IMR-90 (cell line): ENCODE data around the gene NMNAT3. TPM values are rescaled to one million over a fixed set of nuclear protein-coding genes. Genes with fewer than 3 reads are reported as not detected.

Experiments used
- ATAC-seq: fragments of 200-7000 bp; cut with Tn5 transposase; 2 replicates; pipeline ENCODE4 v1.9.1; 2020; ENCODE audit warnings: low read depth, mild to moderate bottlenecking, moderate library complexity
- BruUV-seq: library from RNA; stranded (reverse); fragments of 400-500 nt; replicated peaks from 2 replicates; lab custom pipeline; 2021; lab: Mats Ljungman, UMichigan
- CTCF ChIA-PET: fragments of 300-600 bp; formaldehyde crosslinking; extraction: SDS; loops from one replicate; lab custom pipeline; 2021; ENCODE audit warnings: antibody characterized with exemption; lab: Yijun Ruan, JAX
- POLR2A ChIA-PET: fragments of 300-600 bp; sonication (Branson Sonifier 250); formaldehyde crosslinking; loops from one replicate; lab custom pipeline; 2022; ENCODE audit warnings: antibody characterized with exemption; ENCODE audit not compliant: unreplicated experiment; lab: Charles Lee
- DNase-seq: peaks from one replicate; pipeline ENCODE4 v3.0.0; 2013
- H2AFZ ChIP-seq: replicated peaks from 2 replicates; pipeline ENCODE3; 2013; ENCODE audit warnings: low read length, mild to moderate bottlenecking; ENCODE audit not compliant: poor library complexity
- H2AK5ac ChIP-seq: 2 replicates; pipeline ENCODE4 v1.6.1; 2013; ENCODE audit warnings: low read depth, low read length, inconsistent platforms
- H2AK9ac ChIP-seq: replicated peaks from 2 replicates; pipeline ENCODE3; 2013; ENCODE audit warnings: mild to moderate bottlenecking, low read depth, low read length, moderate library complexity; ENCODE audit not compliant: poor library complexity
- H2BK120ac ChIP-seq: 2 replicates; pipeline ENCODE4 v1.6.1; 2013; ENCODE audit warnings: low read depth, low read length, inconsistent platforms
- H2BK15ac ChIP-seq: 3 replicates; pipeline ENCODE4 v1.6.1; 2013; ENCODE audit warnings: low read depth, low read length, inconsistent platforms
- H2BK20ac ChIP-seq: 2 replicates; pipeline ENCODE4 v1.6.1; 2013; ENCODE audit warnings: low read depth, mild to moderate bottlenecking, inconsistent platforms, low read length, moderate library complexity
- H2BK5ac ChIP-seq: 2 replicates; pipeline ENCODE4 v1.6.1; 2013; ENCODE audit warnings: mild to moderate bottlenecking, low read depth, low read length, inconsistent platforms; ENCODE audit not compliant: poor library complexity, severe bottlenecking
- H3K14ac ChIP-seq: replicated peaks from 2 replicates; pipeline ENCODE4 v1.6.1; 2013; ENCODE audit warnings: low read depth, low read length, inconsistent platforms
- H3K18ac ChIP-seq: 2 replicates; pipeline ENCODE4 v1.6.1; 2013; ENCODE audit warnings: low read depth, low read length, control low read depth
- H3K23ac ChIP-seq: 2 replicates; pipeline ENCODE4 v1.6.1; 2013; ENCODE audit warnings: low read depth, low read length, inconsistent platforms
- H3K27ac ChIP-seq: 2 replicates; pipeline ENCODE4 v1.5.1; 2013; ENCODE audit warnings: mild to moderate bottlenecking, control low read depth, low read length; ENCODE audit not compliant: insufficient read depth
- H3K27me3 ChIP-seq: 2 replicates; pipeline ENCODE4 v1.6.1; 2013; ENCODE audit warnings: low read length; ENCODE audit not compliant: control insufficient read depth, insufficient read depth
- H3K36me3 ChIP-seq: 2 replicates; pipeline ENCODE4 v1.6.1; 2013; ENCODE audit warnings: low read length, mixed read lengths; ENCODE audit not compliant: control insufficient read depth, insufficient read depth
- H3K4ac ChIP-seq: 2 replicates; pipeline ENCODE4 v1.6.1; 2013; ENCODE audit warnings: low read depth, low read length, inconsistent platforms
- H3K4me1 ChIP-seq: 2 replicates; pipeline ENCODE4 v1.6.1; 2013; ENCODE audit warnings: low read length, mixed read lengths; ENCODE audit not compliant: control insufficient read depth, insufficient read depth
- H3K4me2 ChIP-seq: 2 replicates; pipeline ENCODE4 v1.6.1; 2013; ENCODE audit warnings: low read depth, mild to moderate bottlenecking, control low read depth, low read length, moderate library complexity
- H3K4me3 ChIP-seq: 2 replicates; pipeline ENCODE4 v1.5.1; 2013; ENCODE audit warnings: low read depth, mild to moderate bottlenecking, control low read depth, low read length, moderate library complexity; ENCODE audit not compliant: insufficient read depth
- H3K56ac ChIP-seq: 2 replicates; pipeline ENCODE4 v1.6.1; 2013; ENCODE audit warnings: low read length, inconsistent platforms; ENCODE audit not compliant: insufficient read depth; ENCODE audit errors: extremely low read depth
- H3K79me1 ChIP-seq, 2 experiments: 2 replicates each; pipeline ENCODE4 v1.6.1; 2013; ENCODE audit warnings: low read length in 2 of 2, inconsistent platforms in 1 of 2, low read depth in 1 of 2
- H3K9ac ChIP-seq: 2 replicates; pipeline ENCODE4 v1.6.1; 2013; ENCODE audit warnings: low read depth, low read length, control low read depth
- H3K9me1 ChIP-seq: 2 replicates; pipeline ENCODE4 v1.6.1; 2013; ENCODE audit warnings: low read length, inconsistent platforms; ENCODE audit not compliant: insufficient read depth
- H3K9me3 ChIP-seq: 2 replicates; pipeline ENCODE4 v1.6.1; 2013; ENCODE audit warnings: low read length; ENCODE audit not compliant: control insufficient read depth, insufficient read depth
- H4K20me1 ChIP-seq: 2 replicates; pipeline ENCODE4 v1.6.1; 2013; ENCODE audit warnings: low read length, inconsistent platforms; ENCODE audit not compliant: insufficient read depth
- H4K5ac ChIP-seq: 2 replicates; pipeline ENCODE4 v1.6.1; 2013; ENCODE audit warnings: mild to moderate bottlenecking, low read depth, low read length, control low read depth
- H4K8ac ChIP-seq, 2 experiments: 2 replicates each; pipeline ENCODE4 v1.6.1; 2013; ENCODE audit warnings: low read depth in 2 of 2, low read length in 2 of 2, control low read depth in 1 of 2, inconsistent platforms in 1 of 2
- H4K91ac ChIP-seq: 2 replicates; pipeline ENCODE4 v1.6.1; 2013; ENCODE audit warnings: low read depth, low read length, inconsistent platforms; ENCODE audit not compliant: insufficient read depth
- CHD1 ChIP-seq: IDR thresholded peaks from 2 replicates; pipeline ENCODE4 v1.6.1; 2012; ENCODE audit warnings: low read depth, low read length, improper control_type of control experiment
- CTCF ChIP-seq: conservative IDR thresholded peaks from 2 replicates; pipeline ENCODE4 v1.5.1; 2012; ENCODE audit warnings: mild to moderate bottlenecking, low read depth, low read length, improper control_type of control experiment
- ELK1 ChIP-seq: fragments of 150-350 bp; IDR thresholded peaks from 2 replicates; pipeline ENCODE4 v1.6.1; 2016; ENCODE audit warnings: low read depth, mild to moderate bottlenecking, low read length, moderate library complexity, borderline replicate concordance
- FOS ChIP-seq: fragments of 150-350 bp; IDR thresholded peaks from 2 replicates; pipeline ENCODE4 v1.6.1; 2016; ENCODE audit warnings: low read depth, low read length
- MAFK ChIP-seq: IDR thresholded peaks from 2 replicates; pipeline ENCODE4 v1.6.1; 2012; ENCODE audit warnings: low read depth, low read length, improper control_type of control experiment
- MAZ ChIP-seq: IDR thresholded peaks from 2 replicates; pipeline ENCODE4 v1.6.1; 2012; ENCODE audit warnings: low read depth, mild to moderate bottlenecking, low read length, improper control_type of control experiment, moderate library complexity, borderline replicate concordance
- MXI1 ChIP-seq: IDR thresholded peaks from 2 replicates; pipeline ENCODE4 v1.6.1; 2012; ENCODE audit warnings: low read depth, mild to moderate bottlenecking, low read length, moderate library complexity, borderline replicate concordance
- NFE2L2 ChIP-seq: fragments of 150-350 bp; IDR thresholded peaks from 2 replicates; pipeline ENCODE4 v1.6.1; 2016; ENCODE audit warnings: low read depth, mild to moderate bottlenecking, low read length
- POLR2A ChIP-seq: IDR thresholded peaks from 2 replicates; pipeline ENCODE4 v1.6.1; 2012; ENCODE audit warnings: mild to moderate bottlenecking, low read depth, low read length
- RAD21 ChIP-seq: IDR thresholded peaks from 2 replicates; pipeline ENCODE4 v1.6.1; 2012; ENCODE audit warnings: low read length, improper control_type of control experiment
- RCOR1 ChIP-seq: IDR thresholded peaks from 2 replicates; pipeline ENCODE4 v1.6.1; 2012; ENCODE audit warnings: mild to moderate bottlenecking, low read length, improper control_type of control experiment; ENCODE audit not compliant: insufficient replicate concordance
- RFX5 ChIP-seq: IDR thresholded peaks from 2 replicates; pipeline ENCODE4 v1.8.0; 2012; ENCODE audit warnings: low read depth, mild to moderate bottlenecking, low read length, moderate library complexity
- SMC3 ChIP-seq: fragments of 150-350 bp; IDR thresholded peaks from 2 replicates; pipeline ENCODE4 v1.6.1; 2016; ENCODE audit warnings: low read depth, mild to moderate bottlenecking, antibody characterized with exemption, low read length, moderate library complexity
- USF2 ChIP-seq: fragments of 150-350 bp; IDR thresholded peaks from 2 replicates; pipeline ENCODE4 v1.6.1; 2017; ENCODE audit warnings: mild to moderate bottlenecking, antibody characterized with exemption, low read length, low read depth
- WGBS, 2 experiments: methylation state at CpG; one replicate each; pipeline versions ENCODE4 v1.1.5 to v1.1.7; 2013; ENCODE audit warnings: missing lambda C conversion rate in 2 of 2; ENCODE audit not compliant: insufficient read length in 1 of 2; ENCODE audit errors: extremely low coverage in 2 of 2; 5-methylcytosine and 5-hydroxymethylcytosine counted together
- dilution Hi-C: fragments of 300-500 bp; cut with HindIII; formaldehyde crosslinking; loops from one replicate; pipeline ENCODE4 v1.14.3; 2018; ENCODE audit warnings: low sequenced_read_pairs; ENCODE audit not compliant: unreplicated experiment
- in situ Hi-C: fragments of 300-500 bp; cut with MboI; formaldehyde crosslinking; loops from 3 replicates; pipeline ENCODE4 v1.14.3; 2019; ENCODE audit warnings: low sequenced_read_pairs, inconsistent platforms, mixed read lengths
- intact Hi-C: fragments of 100-400 bp; cut with micrococcal nuclease; formaldehyde crosslinking; loops from 2 replicates; pipeline ENCODE4 v1.10.0; 2022
- polyA plus RNA-seq, 3 experiments: library from polyadenylated mRNA; depleted of rRNA; stranded (reverse); fragments of >200 nt; gene quantifications; 2 replicates each; pipeline ENCODE4 v1.2.3, GENCODE V29; 2012; ENCODE audit warnings: low replicate concordance in 1 of 3
- total RNA-seq: library from RNA; depleted of rRNA; stranded (reverse); fragments of >200 nt; gene quantifications from 2 replicates; pipeline ENCODE4 v1.2.3, GENCODE V29; 2012

Gene NMNAT3
- total and polyA plus RNA-seq, 2 of the 4 experiments (the other 2 are of a cell fraction), result 0.12 to 0.36 TPM

- ATAC-seq (no peak), DNase-seq (no peak)
- H3K56ac ChIP-seq, result no peak overlapping the region
- H3K4me2 ChIP-seq, result no peak overlapping the region
- no peak overlapping the region for H3K4ac ChIP-seq
- H3K18ac ChIP-seq, result no peak overlapping the region
- POLR2A ChIA-PET, result no interaction called here
- H2BK20ac ChIP-seq, result no peak overlapping the region
- no peaks in the 10 kb centered on the region for H3K36me3 ChIP-seq
- no peak overlapping the region for H3K23ac ChIP-seq
- H4K8ac ChIP-seq, result no peak overlapping the region
- no peaks in the 10 kb centered on the region for H3K9me1 ChIP-seq
- CTCF ChIA-PET, result no interaction called here
- no peak overlapping the region for H2BK5ac ChIP-seq
- no peak for TF ChIP-seq CTCF
- no peak for TF ChIP-seq USF2
- TF ChIP-seq RCOR1, result no peak
- TF ChIP-seq CHD1, result no peak
- no peak for TF ChIP-seq MXI1
- TF ChIP-seq MAFK, result no peak
- TF ChIP-seq MAZ, result no peak
- TF ChIP-seq NFE2L2, result no peak
- TF ChIP-seq RAD21, result no peak
- TF ChIP-seq FOS, result no peak
- no peak for TF ChIP-seq RFX5
- TF ChIP-seq ELK1, result no peak
- no peak for TF ChIP-seq SMC3
- no peak for TF ChIP-seq POLR2A
- H3K9me3 ChIP-seq, result no peaks in the 10 kb centered on the region
- H3K27me3 ChIP-seq, result no peaks in the 10 kb centered on the region
- no peak overlapping the region for H4K91ac ChIP-seq
- BruUV-seq, result no TSS peak
- WGBS, 2 experiments, result no CpG with 5 or more reads among the region's 3 CpGs
- H3K27ac ChIP-seq, result no peak overlapping the region
- no peaks in the 10 kb centered on the region for H3K4me1 ChIP-seq
- no peak overlapping the region for H2BK120ac ChIP-seq
- intact Hi-C loops, result no loop called here
- H2BK15ac ChIP-seq, result no peak overlapping the region
- dilution Hi-C loops, result no loop called here
- H4K20me1 ChIP-seq, result no peaks in the 10 kb centered on the region
- no peak overlapping the region for H3K14ac ChIP-seq
- in situ Hi-C loops, result no loop called here
- H2AFZ ChIP-seq, result no peak overlapping the region
- H2AK5ac ChIP-seq, result no peak overlapping the region
- no peak overlapping the region for H3K9ac ChIP-seq
- H4K5ac ChIP-seq, result no peak overlapping the region
- H3K4me3 ChIP-seq, result no peak overlapping the region
- H2AK9ac ChIP-seq, result no peak overlapping the region
- H3K79me1 ChIP-seq, result no peaks in the 10 kb centered on the region
Observed at GRCh38 chr3:139710212-139710611, 32.4 kb upstream of the NMNAT3 start.
